Fibroblast of skin of right quadriceps (primary cell): ENCODE results near the gene HOXB6.

Experiments
- DNase-seq: peaks from one replicate; pipeline ENCODE4 v3.0.0-alpha.2; 2013

Gene HOXB6

DNA sequence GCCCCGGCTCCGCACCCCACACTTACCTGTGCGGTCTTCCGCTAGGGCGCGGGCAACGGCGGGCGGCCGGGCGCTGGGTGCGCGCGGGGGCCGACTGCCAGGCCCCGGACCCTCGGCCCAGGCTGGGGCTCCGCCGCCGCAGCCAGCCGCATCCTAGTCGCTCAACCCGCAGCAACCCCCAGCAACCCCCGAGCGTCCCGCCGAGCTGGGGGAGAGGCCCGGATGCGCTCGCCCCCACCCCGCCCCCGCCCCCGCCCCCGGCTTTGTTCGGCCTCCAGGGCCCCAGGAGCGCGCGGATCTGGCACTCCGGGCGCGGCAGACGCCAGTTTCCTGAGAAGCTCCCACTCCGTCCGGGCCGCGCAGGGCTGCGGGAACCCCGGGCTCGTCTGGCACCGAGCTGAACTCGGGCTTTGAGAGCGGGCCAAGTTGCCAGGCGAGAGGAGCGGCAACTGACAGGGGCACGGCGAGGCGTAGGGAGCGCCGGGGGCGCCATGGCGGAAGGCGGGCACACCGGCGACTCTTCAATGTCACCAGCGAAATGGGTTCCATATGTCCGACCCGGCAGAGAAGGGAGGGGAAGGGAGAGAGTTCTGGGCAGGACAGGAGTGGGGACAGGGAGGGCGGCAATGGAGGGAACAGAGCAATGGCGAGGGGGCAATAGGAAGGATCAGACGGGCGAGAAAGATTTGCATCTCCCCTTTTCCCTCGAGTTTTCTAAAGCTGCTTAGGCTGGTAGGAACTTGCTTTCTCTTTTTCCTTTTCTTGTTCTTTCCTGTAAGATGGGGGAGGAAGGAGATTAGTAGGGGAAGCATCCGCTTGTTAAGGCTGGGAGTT lies 40.4 kb downstream of the HOXB6 start:
- DNase-seq, result no peak

DNA sequence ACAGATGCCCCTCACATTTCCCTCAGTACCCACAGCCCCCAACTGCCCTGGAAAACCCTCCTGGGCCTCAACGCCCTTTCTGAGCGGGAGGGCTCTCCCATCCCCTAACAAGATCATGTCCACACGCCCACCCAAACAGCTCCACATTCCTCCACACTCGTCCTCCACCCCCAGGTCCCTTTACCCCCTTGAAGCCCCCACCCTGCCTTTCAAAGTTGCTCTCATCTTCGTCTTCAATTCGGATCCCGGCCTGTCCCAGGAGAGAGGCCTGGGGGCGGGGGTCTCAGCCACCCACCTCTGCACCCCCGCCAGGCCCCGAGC lies 41.0 kb downstream of the HOXB6 start:
- DNase-seq, result no peak

DNA sequence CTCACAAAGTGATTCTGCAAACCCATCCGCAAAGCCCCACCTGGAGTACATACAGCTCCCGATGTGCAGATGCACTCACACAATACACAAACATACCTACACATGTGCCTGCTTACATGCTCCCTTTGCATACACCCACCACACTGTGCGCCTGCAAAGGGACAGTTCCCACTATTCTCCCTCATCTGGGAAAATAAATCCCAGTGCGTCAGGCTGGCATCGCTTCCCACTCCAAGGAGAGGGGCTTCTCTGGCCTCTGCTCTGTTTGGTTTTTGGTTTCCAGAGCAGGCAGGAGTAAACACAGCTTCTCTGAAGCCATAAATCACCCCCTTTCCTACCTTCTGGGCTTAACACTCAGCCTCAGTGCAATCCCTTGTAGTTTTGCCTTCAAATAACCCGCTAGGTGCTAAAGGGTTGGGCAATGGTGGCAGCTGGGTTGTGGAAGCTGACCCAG lies 41.4 kb downstream of the HOXB6 start:
- no peak for DNase-seq

DNA sequence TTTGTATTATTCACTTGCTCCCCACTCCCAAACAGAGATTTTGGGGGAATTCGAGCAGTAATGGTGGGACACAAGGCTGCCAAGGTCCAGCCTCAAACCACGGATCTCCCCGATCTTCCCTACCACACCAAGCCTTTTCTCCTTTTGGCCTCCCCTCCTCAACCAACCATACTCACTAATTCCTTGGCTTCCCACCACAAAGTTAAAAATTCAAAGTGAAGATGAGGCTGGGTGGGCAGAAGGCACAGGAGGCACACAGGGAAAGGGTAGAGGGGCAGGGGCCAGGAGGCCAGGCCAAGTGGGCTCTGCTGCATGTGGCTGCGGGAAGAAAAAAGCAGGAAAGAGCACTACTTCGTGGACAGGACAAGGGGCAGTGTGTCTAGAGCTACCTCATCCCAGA lies 41.9 kb downstream of the HOXB6 start:
- DNase-seq, result no peak

DNA sequence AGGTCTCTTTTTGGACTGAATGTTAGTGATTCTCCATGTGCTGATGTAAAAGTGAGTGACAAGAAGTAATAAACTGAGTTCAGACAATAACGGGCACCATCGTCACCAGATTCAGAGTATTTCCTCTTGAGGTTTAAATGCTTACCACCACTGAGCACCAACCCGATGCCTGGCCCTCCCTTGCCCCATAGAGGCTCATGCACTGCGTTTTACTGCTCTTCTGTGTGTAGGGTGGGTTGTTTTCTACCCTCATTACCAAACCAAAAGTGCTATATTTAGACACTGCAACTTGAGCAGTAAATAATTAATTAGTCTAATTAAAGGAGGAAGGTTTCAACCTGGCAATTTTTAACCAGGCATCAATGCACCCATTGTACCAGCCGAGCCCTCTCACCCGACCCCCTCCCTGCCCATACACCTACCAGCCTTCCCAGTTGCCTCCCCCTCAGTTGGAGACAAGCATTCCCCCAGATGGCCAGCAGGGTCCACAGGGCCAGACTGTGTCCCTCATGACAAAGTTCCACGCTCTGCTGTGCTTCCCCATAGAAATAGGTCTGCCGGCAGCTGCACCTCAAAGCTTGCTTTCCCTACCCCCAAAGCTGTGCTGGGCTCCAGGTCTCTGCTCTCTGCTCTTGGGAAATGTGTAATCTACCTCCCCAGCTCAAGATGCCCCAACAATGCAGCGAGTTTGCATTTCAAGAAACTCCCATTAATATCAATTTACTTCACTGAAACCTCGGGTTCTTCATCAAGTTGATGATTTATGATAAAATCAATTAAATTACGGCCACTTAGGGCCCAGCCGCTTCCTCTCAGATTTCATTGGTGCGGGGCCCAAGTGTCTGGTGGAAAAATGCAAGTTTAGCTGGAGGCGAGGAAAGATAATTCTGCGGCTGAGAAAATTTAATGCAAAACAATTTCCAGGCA lies 42.6 kb downstream of the HOXB6 start:
- DNase-seq, result peak; percentile 80

DNA sequence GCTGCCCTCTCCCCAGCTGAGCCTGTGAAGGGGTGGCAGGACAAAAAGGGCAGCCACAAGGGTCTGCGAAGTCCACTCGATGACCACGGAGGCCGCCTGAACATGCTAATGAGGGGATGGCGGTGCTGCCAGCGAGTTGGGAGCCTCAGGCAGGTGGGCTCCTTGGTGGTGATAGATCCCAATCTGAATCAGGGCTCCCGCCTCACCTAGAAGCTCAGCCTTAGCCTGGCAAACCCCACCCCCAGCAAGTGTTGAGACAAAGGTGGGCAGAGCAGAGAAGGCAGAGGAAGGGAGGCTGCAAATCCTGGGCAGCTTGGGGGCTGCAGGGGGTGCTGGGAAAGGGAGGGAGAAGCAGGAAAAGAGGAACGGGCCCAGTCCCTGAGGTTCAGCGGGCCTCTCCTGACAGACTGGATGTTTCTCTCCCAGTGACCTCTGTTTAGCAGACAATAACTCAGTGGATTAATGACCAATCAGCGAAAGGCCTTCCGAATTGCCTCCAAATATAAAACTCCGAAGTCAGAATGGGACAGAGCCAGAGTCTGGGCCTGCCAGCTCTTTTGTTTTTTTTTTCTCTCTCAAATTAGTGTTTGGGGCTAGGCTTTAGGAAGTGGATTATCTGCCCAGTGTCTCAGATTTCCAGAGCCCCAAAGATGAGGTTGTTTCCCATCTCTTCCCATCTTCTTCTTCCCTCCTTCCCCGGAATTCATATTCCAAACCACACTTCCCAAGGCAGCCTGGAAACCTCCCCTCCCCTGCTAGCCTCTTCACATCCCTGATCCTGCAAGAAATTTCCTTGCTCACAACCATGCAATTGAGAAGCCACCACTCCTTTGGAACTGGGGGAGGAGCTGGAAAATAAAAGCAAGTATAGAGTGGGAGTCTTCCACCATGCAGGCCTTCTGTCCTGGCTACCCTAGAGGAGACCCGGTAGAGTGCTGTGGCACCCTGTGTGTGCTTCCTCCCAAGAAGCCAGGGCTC lies 44.7 kb downstream of the HOXB6 start:
- DNase-seq, result no peak

DNA sequence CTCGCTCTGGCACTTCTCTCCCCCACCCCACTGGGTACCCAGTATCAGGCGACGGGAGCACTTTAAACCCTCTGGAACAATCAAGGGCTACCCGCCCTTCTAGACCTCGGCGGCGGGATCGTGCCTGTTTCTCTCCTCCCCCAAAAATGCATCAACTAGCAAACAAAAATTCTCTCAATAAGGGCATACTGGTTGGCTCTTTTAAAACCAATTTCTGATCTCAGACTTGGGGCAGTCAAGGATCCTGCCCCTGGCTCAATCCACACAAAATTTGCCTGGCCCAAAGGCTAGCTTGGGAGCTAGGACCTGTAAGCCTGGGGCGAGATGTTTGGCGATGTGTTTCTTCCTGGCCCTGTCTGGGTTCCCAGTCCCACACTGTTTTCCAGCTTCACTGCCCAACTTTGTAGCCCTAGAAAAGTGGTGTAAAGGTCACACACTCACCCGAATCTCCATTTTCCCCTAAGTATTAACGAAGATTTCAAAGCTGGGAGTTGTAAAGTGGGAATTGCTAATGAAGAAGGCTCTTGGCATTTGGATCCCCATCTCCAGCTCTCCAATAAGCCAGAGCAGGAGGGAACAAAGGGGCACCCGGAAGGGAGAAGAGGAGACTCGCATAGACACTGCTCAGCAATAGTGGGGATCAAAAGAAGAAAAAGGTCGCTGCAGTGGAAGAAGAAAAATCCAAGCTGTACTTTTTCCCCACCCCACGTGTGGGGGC lies 45.5 kb downstream of the HOXB6 start:
- no peak for DNase-seq

DNA sequence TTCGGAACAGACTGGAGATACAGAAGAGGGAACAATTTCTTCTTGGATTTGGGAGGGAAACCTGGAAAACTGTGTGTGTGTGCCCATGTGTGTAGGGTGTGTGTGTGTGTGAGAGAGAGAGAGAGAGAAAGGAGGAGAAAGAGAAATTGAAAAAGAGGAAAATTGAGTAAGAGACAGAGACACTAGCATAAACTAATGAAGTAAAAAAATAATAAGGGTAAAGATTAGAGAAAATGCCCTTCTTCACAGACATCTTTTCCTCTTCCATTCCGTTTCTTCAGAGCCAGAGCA lies 46.0 kb downstream of the HOXB6 start:
- DNase-seq, result no peak

DNA sequence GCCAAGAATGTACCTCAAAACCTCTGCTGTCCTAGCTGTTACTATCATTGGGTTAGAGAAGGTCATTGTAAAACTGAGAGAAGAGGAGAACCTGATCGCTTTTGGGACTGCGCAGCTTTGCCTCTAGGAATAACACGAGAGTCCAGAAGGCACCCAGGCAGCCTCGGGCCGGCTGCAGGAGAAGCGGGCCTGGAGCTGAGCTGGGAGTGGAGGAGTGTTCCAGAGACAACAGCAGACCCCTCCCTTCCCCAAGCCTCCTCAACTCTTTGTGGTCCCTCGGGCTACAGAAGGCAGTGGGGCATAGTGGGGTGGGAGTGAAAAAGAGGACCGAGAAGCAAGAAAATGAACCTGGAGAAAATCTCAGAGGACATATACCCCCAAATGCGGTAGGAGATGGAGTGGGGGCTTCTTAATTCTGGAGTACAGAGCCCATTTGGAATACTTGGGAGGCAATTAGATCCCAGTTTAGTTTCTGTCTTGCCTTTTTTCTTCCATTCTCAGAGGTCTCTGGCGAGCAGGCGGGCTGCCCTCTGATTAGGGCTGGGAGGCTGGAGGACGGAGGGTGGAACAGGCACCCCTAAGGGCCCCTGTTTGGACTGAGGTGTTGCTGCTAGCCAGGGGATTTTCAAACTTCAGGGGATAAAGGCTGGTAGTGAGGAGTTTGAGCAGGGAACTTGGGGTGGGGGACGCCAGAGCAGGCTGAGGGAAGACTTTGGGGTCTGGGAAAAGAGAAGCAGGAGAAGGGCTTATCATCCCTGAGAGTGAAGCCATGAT lies 46.5 kb downstream of the HOXB6 start:
- no peak for DNase-seq

DNA sequence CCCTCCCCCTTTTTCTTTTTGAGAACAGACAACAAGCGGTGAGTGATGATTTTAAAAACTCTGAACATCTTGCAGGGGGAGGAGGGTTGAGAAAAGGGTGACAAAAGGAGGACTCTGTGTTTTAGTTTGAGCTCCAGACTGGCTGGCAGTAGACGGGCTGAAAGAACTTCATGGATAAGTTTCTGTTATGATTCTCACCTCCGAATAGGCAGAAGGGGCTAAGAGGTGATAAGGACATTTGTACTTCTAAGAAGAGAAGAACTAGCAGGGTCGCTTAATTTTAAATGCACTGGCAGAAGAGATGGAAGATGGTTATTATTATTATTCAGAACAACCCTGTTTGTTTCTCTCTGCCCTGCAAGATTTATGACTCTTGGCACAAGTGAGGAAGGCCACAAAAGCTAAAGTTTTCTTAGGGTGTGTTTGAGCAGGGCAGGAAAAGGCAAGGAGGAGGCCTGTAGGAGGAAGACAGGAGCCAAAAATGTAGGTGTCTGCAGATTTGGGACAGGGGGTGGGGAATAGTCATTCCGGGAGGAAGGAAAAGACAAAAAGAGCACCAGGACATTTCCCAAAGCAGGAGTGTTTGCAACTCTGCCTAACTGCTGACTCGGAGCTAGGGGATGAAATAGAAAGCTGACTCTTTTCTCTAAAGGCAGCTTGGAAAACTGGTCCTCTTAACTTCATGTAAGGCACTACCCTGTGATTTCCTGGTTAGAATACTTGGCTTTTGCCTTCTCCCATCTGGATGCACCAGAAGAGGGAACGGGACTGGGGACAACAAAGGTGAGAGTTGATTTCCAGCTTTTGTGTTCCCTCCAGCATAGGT lies 48.0 kb downstream of the HOXB6 start:
- no peak for DNase-seq

DNA sequence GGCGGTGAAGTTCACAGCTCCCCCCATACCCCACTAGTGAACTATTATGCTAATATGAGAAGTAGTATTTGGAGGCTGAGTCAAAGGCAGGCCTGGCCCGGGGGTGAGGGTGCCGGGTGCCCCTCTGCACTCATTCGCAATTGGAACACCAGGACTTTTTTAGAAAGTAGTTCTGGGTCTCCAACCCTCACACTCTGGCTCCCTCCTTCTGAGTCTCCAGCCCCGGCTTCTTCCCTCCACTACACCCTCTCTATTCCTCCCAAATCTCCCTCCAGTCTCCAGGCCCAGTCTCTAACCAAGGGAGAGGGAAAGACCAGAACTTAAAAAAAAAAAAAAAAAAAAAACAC lies 48.6 kb downstream of the HOXB6 start:
- DNase-seq, result no peak

DNA sequence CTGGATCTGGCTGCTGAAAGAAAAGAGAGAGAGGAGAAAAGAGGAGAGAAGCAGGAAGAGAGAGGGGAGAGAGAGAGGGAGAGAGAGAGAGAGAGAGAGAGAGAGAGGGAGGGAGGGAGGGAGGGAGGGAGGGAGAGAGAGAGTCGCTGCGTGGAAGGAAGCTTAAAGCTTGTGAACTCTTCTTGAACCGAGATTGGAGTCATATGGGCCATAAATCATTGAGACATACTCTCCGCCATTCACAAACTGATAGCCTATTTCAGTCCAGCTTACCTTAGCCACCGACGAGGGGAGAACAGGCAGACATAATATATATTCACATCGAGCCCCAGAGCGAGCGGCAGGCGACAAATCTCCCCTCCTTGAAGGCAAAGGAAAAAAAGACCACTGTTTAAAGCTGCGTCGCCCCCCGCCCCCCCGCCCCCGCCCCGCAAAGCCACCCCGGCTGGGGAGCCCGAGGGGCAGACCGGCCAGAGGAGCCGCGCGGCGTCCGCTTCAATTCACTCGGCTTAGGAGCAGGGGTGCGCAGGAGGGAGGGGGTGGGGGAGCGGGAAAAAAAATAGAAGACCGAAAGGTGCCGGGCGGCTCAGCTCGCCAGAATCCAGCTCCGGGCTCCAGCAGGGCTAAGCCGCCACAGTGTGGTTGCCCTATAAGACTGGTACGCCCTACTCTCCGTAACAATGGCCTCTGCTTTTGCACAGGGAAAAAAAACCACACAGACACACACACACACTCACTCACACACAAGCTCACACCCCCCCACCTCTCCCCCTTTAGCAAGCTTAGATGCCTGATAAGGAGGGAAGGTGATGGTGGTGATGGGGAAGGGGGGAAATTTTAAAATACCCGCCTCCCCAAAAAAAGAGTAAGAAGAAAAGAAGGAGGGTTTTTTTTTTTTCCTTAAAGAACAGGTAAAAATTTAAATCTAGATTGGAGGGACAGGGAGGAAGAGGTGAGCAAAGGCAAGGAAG lies 49.2 kb downstream of the HOXB6 start:
- DNase-seq, result peak; percentile 96

DNA sequence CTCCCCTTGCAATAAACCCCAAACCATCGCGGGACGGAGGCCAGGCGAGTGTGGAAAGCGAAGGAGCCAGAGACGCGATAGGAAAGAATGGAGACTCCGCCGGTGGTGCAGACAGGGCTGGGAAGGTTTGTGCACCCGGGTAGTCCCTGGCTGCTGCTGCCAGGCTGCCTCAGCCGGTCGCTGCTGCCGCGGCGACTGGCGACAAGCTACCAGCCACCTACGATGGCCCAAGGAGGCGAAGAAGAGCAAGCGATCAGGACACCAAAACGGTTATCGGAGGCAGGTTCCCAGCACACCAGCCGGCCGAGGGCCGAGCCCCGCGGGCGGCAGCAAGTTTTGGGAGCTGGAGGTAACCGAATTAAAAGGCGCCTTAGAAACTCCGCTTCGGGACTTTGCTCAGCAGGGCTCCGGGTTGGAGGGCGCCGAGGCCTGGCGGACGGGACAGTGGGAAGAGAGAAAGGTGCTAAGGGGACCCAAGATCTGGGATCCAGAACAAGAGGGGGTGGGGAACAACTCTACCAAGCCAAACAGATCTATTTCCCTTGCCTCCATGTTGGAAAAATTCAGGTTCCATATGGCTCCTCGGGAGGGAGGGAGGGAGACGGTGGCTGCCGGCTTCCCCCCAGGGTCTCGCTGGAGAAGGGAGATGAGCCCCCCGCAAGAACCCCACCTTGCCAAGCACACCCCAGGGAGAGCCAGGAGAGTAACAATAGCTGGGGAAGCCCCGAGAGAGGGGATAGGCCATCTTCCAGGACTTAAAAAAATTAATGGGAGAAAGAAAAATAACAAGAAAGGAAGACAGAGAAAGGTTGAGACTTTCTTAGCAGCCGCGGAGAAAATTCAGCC lies 50.2 kb downstream of the HOXB6 start:
- DNase-seq, result no peak

DNA sequence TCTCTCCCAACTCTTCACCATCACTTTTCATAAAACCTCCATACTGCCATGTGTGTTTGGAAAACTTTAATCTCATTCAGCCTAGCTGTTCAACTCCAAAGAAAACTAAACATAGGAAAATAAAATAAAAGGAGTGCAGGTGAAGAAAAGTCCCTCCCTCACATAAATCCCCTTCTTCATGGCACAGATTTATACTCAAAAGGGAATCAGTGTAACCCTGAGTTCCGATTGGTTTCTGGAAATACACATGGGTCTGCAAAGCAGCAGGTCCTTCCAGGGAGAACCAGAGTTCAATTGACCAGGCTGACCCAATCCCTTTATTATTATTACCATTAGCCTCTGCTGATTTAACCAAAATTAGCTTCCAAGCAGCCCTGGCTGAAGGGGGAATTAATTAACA lies 51.0 kb downstream of the HOXB6 start:
- DNase-seq, result no peak

DNA sequence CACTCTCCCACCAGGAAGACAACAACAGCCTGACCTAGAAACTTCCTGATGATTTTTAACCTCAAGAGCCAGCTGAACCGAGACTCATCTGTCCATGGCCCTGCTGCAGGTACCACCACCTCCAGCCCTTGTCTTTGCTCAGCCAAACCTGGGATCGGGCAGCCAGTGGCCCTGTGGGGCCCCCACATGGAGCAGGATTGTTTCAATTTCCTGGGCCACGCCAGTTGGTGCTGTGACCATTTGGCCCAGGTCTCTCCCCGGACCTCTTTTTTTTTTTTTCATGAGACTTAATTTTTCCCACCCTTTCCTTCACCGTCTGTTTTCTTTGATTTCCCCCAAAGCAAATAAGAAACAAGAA lies 51.6 kb downstream of the HOXB6 start:
- no peak for DNase-seq

DNA sequence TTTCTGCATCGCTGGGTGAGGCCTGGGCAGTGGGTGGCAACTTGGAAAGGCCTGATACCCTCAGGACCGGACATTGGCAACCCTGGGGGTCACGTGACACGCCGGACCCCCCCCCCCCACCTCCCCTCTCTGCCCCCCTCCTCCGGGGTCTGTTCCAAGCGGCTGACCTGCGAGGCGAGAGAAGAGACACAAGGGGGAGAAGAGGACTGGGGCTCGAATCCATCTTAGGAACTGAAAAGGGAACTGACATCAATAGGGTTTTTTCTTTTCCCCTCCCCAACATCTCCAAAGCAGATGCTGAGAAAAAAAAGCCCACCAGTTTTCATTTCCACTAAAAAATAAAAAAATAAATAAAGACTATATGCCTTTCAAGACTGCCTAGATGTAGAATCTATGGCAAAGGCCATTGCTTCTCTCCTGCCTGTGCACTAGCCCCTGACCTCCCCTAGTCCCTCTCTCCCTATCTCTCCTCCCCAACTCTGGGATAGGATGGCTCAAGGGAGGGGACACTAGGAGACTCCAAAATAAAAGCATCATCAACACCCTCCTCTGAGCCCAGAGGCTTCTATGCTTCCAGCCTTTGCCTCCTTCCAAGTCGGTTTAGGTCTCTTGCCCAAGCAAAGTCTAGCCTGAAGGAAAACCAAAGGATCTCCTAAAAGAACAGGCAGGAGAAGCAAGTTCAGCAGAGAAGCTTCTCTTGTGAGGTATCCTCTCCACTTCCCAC lies 52.2 kb downstream of the HOXB6 start:
- no peak for DNase-seq

DNA sequence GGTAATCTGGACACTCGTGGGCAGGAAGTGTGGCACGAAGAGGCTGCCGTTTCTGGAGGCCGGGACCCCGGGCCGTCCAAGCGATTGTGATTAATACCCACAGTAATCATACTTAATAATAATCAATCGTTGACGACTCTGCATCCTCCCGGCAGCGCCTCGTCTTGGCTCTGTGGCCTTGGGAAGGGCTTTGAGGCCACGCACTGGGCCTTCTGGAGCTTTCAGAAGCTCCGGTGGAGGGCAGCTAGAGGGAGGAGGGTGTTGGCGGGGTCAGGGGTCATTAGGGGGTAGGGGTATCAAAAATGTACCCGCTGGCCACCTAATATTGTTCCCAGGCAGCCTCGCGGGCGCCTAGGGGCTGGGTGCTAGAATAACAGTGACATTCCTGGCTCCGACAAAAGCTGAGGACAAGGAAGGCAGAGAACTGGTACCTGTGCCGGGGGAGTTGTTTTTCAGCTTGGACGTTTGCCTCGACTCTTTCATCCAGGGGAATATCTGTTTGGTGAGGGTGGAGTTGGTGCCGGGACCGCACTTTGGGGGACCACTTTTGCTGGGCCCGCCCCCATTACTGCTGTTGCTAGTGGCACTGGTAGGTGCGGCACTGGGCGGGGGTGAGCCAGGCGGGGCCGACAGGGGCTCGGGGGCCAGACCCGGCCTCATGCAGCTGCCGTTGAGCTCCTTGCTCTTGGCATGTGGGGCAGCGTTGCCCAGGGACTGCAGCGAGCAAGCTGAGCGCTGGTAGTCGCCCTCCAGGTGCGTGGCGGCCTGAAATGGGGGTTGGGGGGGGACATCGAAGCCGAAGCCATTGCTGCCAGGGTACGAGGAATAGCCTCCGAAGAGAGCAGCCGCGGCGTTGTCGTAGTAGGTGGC lies 53.0 kb downstream of the HOXB6 start:
- no peak for DNase-seq
